DND-41 (cell line): ENCODE results near the gene C9orf72.

Source experiments
- ATAC-seq: fragments of 200-7000 bp; cut with Tn5 transposase; 3 replicates; pipeline ENCODE4 v1.9.1; 2021; ENCODE audit warnings: low read depth; ENCODE audit not compliant: insufficient read depth
- DNase-seq: peaks from one replicate; pipeline ENCODE4 v3.0.0-alpha.2; 2020
- H2AFZ ChIP-seq: 2 replicates; pipeline ENCODE4 v1.6.0; 2012; ENCODE audit warnings: low read depth, low read length
- H3K27ac ChIP-seq: 2 replicates; pipeline ENCODE4 v1.5.1; 2012; ENCODE audit warnings: low read length, inconsistent platforms
- H3K27me3 ChIP-seq: fragments of 200-600 bp; sonication (generic); 2 replicates; pipeline ENCODE4 v1.6.0; 2012; ENCODE audit warnings: low read length, mild to moderate bottlenecking, inconsistent platforms; ENCODE audit not compliant: insufficient read depth, poor library complexity
- H3K36me3 ChIP-seq: 2 replicates; pipeline ENCODE4 v1.5.1; 2012; ENCODE audit warnings: low read length, inconsistent platforms; ENCODE audit not compliant: insufficient read depth
- H3K4me1 ChIP-seq: 2 replicates; pipeline ENCODE4 v1.5.1; 2012; ENCODE audit warnings: mild to moderate bottlenecking, low read length; ENCODE audit not compliant: insufficient read depth
- H3K4me2 ChIP-seq: 2 replicates; pipeline ENCODE4 v1.6.0; 2012; ENCODE audit warnings: mild to moderate bottlenecking, moderate library complexity, low read length, inconsistent platforms; ENCODE audit not compliant: insufficient read depth
- H3K4me3 ChIP-seq, 2 experiments: fragments of 200-600 bp in 1 of 2; shearing (Covaris generic) in 1 of 2; 2 replicates each; pipeline ENCODE4 v1.5.1; 2012 to 2016; ENCODE audit warnings: inconsistent platforms in 2 of 2, low read length in 2 of 2, mild to moderate bottlenecking in 2 of 2, low read depth in 1 of 2, moderate library complexity in 1 of 2
- H3K79me2 ChIP-seq: 2 replicates; pipeline ENCODE4 v1.6.0; 2012; ENCODE audit warnings: low read length, inconsistent platforms; ENCODE audit not compliant: insufficient read depth
- H3K9ac ChIP-seq: 2 replicates; pipeline ENCODE4 v1.6.0; 2012; ENCODE audit warnings: low read depth, mild to moderate bottlenecking, inconsistent platforms, low read length, moderate library complexity
- H3K9me3 ChIP-seq: 2 replicates; pipeline ENCODE4 v1.5.1; 2012; ENCODE audit warnings: low read length, moderate library complexity, mild to moderate bottlenecking, inconsistent platforms; ENCODE audit not compliant: insufficient read depth, severe bottlenecking
- H4K20me1 ChIP-seq: 2 replicates; pipeline ENCODE4 v1.6.0; 2012; ENCODE audit warnings: low read length; ENCODE audit not compliant: insufficient read depth
- EZH2 ChIP-seq: IDR thresholded peaks from 3 replicates; pipeline ENCODE4 v1.6.1; 2012; ENCODE audit warnings: borderline replicate concordance, low read depth, mild to moderate bottlenecking, moderate library complexity, low read length, inconsistent platforms; ENCODE audit not compliant: severe bottlenecking
- TF ChIP-seq, protein P1 (sequence below): IDR thresholded peaks from 2 replicates; pipeline ENCODE4 v1.5.1; 2012; ENCODE audit warnings: borderline replicate concordance, low read length, moderate library complexity, mild to moderate bottlenecking; ENCODE audit not compliant: poor library complexity, severe bottlenecking; ENCODE audit errors: extremely low read depth

C9orf72 gene

DNA sequence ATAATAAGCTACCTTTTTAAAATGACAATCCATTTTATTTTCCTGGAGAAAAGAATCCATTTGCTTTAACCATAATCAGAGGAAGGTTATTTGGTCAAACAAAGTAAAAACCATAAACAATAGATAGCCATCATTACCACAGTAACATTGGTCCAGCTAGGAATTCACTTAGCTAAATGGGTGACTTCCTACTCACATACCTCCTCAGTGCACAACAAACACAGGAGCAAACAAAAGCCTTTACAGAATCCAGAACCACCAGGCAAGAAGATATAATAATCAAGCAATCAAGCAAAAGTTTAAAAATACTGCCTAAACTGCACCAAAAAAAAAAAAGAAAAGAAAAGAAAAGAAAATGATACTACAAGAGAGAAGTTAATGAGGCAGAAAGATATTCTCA, 50.1 kb downstream of the C9orf72 start:
- H3K79me2 ChIP-seq = no peaks in the 10 kb centered on the region
- no peak for ATAC-seq
- H3K36me3 ChIP-seq = no peaks in the 10 kb centered on the region
- H3K4me3 ChIP-seq = no peak overlapping the region
- no peaks in the 10 kb centered on the region for H3K9me3 ChIP-seq
- H3K9ac ChIP-seq = no peak overlapping the region
- no peak overlapping the region for H3K4me2 ChIP-seq
- H3K27me3 ChIP-seq = peaks cover 17% of the 10 kb centered on the region
- H4K20me1 ChIP-seq = no peaks in the 10 kb centered on the region
- TF ChIP-seq EZH2 = no peak
- DNase-seq = no peak
- H2AFZ ChIP-seq = no peak overlapping the region
- H3K27ac ChIP-seq = no peak overlapping the region
- no peaks in the 10 kb centered on the region for H3K4me1 ChIP-seq

DNA sequence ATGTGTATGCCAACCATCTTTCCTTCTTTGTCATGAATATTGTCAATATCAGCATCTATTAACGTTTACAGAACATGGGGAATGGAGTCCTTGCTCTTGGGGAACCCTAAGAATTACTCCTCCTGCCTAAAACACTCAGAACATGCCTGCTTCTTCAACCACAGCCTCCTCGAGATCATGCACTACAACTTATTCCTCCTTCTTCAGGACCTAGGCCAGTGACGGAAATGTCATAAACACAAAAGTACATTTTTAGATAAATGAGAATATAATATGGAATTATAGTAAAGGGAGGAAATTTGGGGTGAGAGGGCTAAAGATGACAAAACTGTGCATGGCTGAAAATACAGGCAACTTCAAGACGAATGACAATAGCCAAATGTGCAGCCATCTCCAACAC, 52.3 kb downstream of the C9orf72 start:
- Histone ChIP-seq H3K9ac (no peak overlapping the region), H3K27ac (no peak overlapping the region), H3K9me3 (no peaks in the 10 kb centered on the region), H3K36me3 (no peaks in the 10 kb centered on the region), H3K27me3 (peaks cover 2% of the 10 kb centered on the region), H3K4me3 (no peak overlapping the region), H3K4me1 (no peaks in the 10 kb centered on the region), H4K20me1 (no peaks in the 10 kb centered on the region), H3K79me2 (no peaks in the 10 kb centered on the region), H2AFZ (no peak overlapping the region), H3K4me2 (no peak overlapping the region)
- TF ChIP-seq EZH2 = no peak
- TF ChIP-seq, protein P1, sequence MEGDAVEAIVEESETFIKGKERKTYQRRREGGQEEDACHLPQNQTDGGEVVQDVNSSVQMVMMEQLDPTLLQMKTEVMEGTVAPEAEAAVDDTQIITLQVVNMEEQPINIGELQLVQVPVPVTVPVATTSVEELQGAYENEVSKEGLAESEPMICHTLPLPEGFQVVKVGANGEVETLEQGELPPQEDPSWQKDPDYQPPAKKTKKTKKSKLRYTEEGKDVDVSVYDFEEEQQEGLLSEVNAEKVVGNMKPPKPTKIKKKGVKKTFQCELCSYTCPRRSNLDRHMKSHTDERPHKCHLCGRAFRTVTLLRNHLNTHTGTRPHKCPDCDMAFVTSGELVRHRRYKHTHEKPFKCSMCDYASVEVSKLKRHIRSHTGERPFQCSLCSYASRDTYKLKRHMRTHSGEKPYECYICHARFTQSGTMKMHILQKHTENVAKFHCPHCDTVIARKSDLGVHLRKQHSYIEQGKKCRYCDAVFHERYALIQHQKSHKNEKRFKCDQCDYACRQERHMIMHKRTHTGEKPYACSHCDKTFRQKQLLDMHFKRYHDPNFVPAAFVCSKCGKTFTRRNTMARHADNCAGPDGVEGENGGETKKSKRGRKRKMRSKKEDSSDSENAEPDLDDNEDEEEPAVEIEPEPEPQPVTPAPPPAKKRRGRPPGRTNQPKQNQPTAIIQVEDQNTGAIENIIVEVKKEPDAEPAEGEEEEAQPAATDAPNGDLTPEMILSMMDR = no peak
- ATAC-seq = no peak
- no peak for DNase-seq

DNA sequence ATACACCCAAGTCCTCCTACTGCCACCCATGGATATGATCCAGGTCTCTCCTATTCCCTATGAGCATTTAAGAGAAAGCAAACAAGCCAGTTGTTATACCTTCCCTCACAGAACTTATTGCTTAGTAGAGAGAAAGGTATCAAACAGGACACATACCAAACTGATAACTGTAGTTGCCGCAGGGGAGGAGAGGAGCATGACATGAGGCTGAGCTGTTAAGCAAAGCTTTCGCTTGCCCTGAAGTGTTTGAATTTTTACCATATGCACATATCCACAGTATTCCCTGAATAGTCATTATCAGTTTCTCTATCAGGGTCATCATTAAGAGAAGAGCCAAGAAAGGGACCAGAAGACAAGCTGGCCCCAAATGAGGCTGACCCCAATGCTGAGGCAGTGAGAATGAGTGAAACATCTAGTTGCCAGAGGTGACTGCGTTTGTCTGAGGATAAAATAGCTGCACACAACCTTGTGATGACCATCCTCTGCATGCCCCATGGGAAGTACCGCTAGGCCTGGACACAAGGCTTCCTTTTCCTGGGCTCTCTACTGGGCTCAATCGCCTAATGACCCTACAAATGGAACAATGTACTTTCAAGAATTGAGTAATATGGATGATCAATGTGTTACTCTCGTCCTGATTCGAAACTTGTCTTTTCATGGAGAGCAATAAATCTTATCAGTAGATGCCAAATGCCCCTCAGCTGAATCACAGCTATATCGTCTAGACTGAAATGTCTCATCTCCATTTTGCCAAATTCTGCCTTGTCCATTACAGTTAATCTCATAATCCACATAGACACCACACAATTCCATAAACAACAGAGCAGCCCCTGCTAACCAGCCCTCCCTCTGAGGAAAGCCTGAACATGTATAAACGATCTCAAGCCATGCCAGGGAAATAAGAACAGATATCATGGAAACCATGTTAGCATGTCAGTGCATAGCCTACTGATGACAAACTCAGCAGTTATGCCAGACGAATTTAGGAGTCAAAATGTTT, 53.5 kb downstream of the C9orf72 start:
- Histone ChIP-seq H3K79me2 (no peaks in the 10 kb centered on the region), H4K20me1 (no peaks in the 10 kb centered on the region), H3K27me3 (no peaks in the 10 kb centered on the region), H2AFZ (no peak overlapping the region), H3K36me3 (no peaks in the 10 kb centered on the region), H3K4me1 (no peaks in the 10 kb centered on the region), H3K4me2 (no peak overlapping the region), H3K27ac (no peak overlapping the region), H3K4me3 (no peak overlapping the region), H3K9ac (no peak overlapping the region), H3K9me3 (no peaks in the 10 kb centered on the region)
- no peak for ATAC-seq
- TF ChIP-seq, protein P1 = no peak
- no peak for TF ChIP-seq EZH2
- DNase-seq = no peak

DNA sequence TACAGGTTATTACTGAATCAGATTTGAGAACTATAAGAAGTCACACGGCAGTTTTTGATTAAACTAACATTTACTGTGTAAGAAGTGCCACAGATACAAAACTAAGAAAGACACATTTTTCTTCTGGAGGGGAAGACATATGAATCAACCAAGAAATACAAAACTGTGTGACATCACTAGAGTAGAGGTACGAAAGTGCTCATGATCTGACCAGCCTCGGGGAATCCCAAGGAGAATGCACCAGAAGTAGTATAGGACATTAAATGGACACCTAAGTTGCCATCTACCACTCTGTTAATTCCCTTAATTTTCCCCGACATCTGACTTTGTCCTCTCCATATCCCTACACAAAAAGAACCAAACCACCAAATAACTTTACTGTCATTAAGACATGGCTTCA, 54.5 kb downstream of the C9orf72 start:
- H3K4me2 ChIP-seq = no peak overlapping the region
- no peak overlapping the region for H3K4me3 ChIP-seq
- no peaks in the 10 kb centered on the region for H3K36me3 ChIP-seq
- no peak overlapping the region for H3K27ac ChIP-seq
- H3K9ac ChIP-seq = no peak overlapping the region
- ATAC-seq (no peak), DNase-seq (no peak)
- no peaks in the 10 kb centered on the region for H4K20me1 ChIP-seq
- H3K27me3 ChIP-seq = no peaks in the 10 kb centered on the region
- no peaks in the 10 kb centered on the region for H3K9me3 ChIP-seq
- H3K79me2 ChIP-seq = no peaks in the 10 kb centered on the region
- TF ChIP-seq, protein P1 = no peak
- TF ChIP-seq EZH2 = no peak
- no peaks in the 10 kb centered on the region for H3K4me1 ChIP-seq
- no peak overlapping the region for H2AFZ ChIP-seq
